Subcutaneous adipose tissue (tissue), 4 donors: ENCODE results near the gene BIN1. TPM values are rescaled to one million over a fixed set of nuclear protein-coding genes. Genes with fewer than 3 reads are reported as not detected.

ENCODE experiments used
- CTCF ChIP-seq: fragments of 450-650 bp; IDR thresholded peaks from one replicate; pipeline ENCODE4 v1.5.1; 2016; ENCODE audit warnings: low read depth, mild to moderate bottlenecking, control low read depth, antibody characterized with exemption, moderate library complexity
- small RNA-seq: library from RNA; depleted of rRNA; stranded (forward); fragments of <200 nt; gene quantifications from one replicate; pipeline ENCODE3, GENCODE V24; 2016
- total RNA-seq, 4 donors: library from RNA; depleted of rRNA; stranded (reverse); fragments of >200 nt; gene quantifications; one replicate each; pipeline ENCODE4 v1.1.0, GENCODE V29; 2016

BIN1 gene
- total RNA-seq, 4 donors from 2014 or later = 53.3 to 134 (median 55.4) TPM

- TF ChIP-seq CTCF = no peak
Observed at GRCh38 chr2:127000937-127001336, 106.0 kb downstream of the BIN1 start.

GRCh38 chr2:127000194-127000593, 106.8 kb downstream of the BIN1 start:
- TF ChIP-seq CTCF = no peak

- TF ChIP-seq CTCF = no peak
Observed at GRCh38 chr2:126999106-126999756, 107.7 kb downstream of the BIN1 start.

GRCh38 chr2:126998486-126998885, 108.5 kb downstream of the BIN1 start:
- TF ChIP-seq CTCF = no peak

Small RNA genes lying within 50 kb of the gene (small RNA-seq; reads per million reads assigned to genes)
- gene RNU7-182P = not detected

Other genes starting within 250 kb of the BIN1 start
- not detected for gene TEX51, start 208.3 kb downstream of the BIN1 start, total RNA-seq
- gene CYP27C1, start 113.1 kb upstream of the BIN1 start, total RNA-seq = under 1 TPM in 3 of 4 donors, not detected in 1; 0.38 to 0.98 (median 0.51) TPM
- 10 to 100 TPM; 32.8 to 45.4 (median 34.0) TPM for gene ERCC3, start 187.0 kb upstream of the BIN1 start, total RNA-seq